Activated T-helper 2 cell treated with anti-CD3 and anti-CD28 coated beads, Interferon-gamma antibody, Interleukin-2, Interleukin-4, amounts not matched to agents 10 μg/mL and 5 μg/mL and 100 μg/mL, durations not matched to agents 14 hours and 24 hours and 36 hours (primary cell): ENCODE data around the gene ERBB4. TPM values are rescaled to one million over a fixed set of nuclear protein-coding genes. Genes with fewer than 3 reads are reported as not detected.

Source experiments
- DNase-seq: peaks from one replicate; pipeline ENCODE4 v3.0.0; 2021; ENCODE audit warnings: low spot score
- H3K27ac Mint-ChIP-seq: one replicate; pipeline ENCODE4 v1.8.0; 2021; ENCODE audit warnings: mixed read lengths
- H3K27me3 Mint-ChIP-seq: one replicate; pipeline ENCODE4 v1.8.0; 2021; ENCODE audit warnings: low read depth, mixed read lengths
- H3K36me3 Mint-ChIP-seq: one replicate; pipeline ENCODE4 v1.8.0; 2021; ENCODE audit warnings: low read depth, mixed read lengths
- H3K4me1 Mint-ChIP-seq: one replicate; pipeline ENCODE4 v1.8.0; 2021; ENCODE audit warnings: low read depth, mixed read lengths
- H3K4me3 Mint-ChIP-seq: one replicate; pipeline ENCODE4 v1.8.0; 2021; ENCODE audit warnings: low read depth, mild to moderate bottlenecking, moderate library complexity, mixed read lengths
- H3K9me3 Mint-ChIP-seq: one replicate; pipeline ENCODE4 v1.8.0; 2021; ENCODE audit warnings: mixed read lengths
- intact Hi-C: fragments of 100-400 bp; cut with micrococcal nuclease; formaldehyde crosslinking; loops from one replicate; pipeline ENCODE4 v1.15.1; 2023
- total RNA-seq: library from RNA; stranded (reverse); gene quantifications from 2 replicates; pipeline ENCODE4 v1.2.3, GENCODE V29; 2022

The ERBB4 gene
- total RNA-seq, 1 donor from 2014 or later, result not detected

- H3K27ac Mint-ChIP-seq, result no peak overlapping the region
- intact Hi-C loops, result no loop called here
- H3K4me3 Mint-ChIP-seq, result no peak overlapping the region
- H3K36me3 Mint-ChIP-seq, result no peaks in the 10 kb centered on the region
- no peaks in the 10 kb centered on the region for H3K4me1 Mint-ChIP-seq
- H3K9me3 Mint-ChIP-seq, result no peaks in the 10 kb centered on the region
- no peak for DNase-seq
- no peaks in the 10 kb centered on the region for H3K27me3 Mint-ChIP-seq
These were observed 1209.2 kb downstream of the ERBB4 start for GRCh38 chr2:211329421-211329820.

- Mint-ChIP-seq H3K27me3 (no peaks in the 10 kb centered on the region), H3K36me3 (no peaks in the 10 kb centered on the region), H3K27ac (no peak overlapping the region), H3K9me3 (no peaks in the 10 kb centered on the region), H3K4me1 (no peaks in the 10 kb centered on the region), H3K4me3 (no peak overlapping the region)
- no peak for DNase-seq
- intact Hi-C loops, result no loop called here
These were observed 1210.5 kb downstream of the ERBB4 start for GRCh38 chr2:211328126-211328525.
